Measurements from ENCODE around the gene ERBB2. TPM values are rescaled to one million over a fixed set of nuclear protein-coding genes. Genes with fewer than 3 reads are reported as not detected.

ERBB2 gene
- total and polyA plus RNA-seq, 9 of the 15 experiments (the other 6 are each of a cell fraction or from before 2014, with no cell fraction given) = 0.74 to 5.6 (median 3.3) TPM

- Histone ChIP-seq H3K4me2 (ENCODE audit: insufficient read depth, low read length) (no peak overlapping the region), H3K9ac (ENCODE audit: insufficient read depth in 1 of 2, low read depth in 2 of 2, low read length in 2 of 2) (no peak overlapping the region), H3K27ac (ENCODE audit: extremely low read depth, low read depth, low read length) (no peak overlapping the region), H3K36me3 (ENCODE audit: control insufficient read depth, insufficient read depth, low read length) (no peaks in the 10 kb centered on the region), H4K20me1 (replicated peaks; ENCODE audit: control insufficient read depth, insufficient read depth, low read length) (no peaks in the 10 kb centered on the region), H2AFZ (ENCODE audit: low read depth, low read length) (no peak overlapping the region), H3K27me3 (ENCODE audit: control insufficient read depth in 2 of 2, insufficient read depth in 2 of 2, low read length in 2 of 2) (peaks cover 20 to 30% of the 10 kb centered on the region in 2 experiments), H3K79me2 (ENCODE audit: control insufficient read depth, insufficient read depth, low read length) (no peaks in the 10 kb centered on the region), H3K4me1 (replicated peaks in 1 of 2; ENCODE audit: control insufficient read depth in 2 of 2, insufficient read depth in 2 of 2, low read length in 2 of 2) (no peaks in the 10 kb centered on the region), H3K9me3 (replicated peaks; ENCODE audit: control insufficient read depth, insufficient read depth, low read depth, low read length) (no peaks in the 10 kb centered on the region), H3K4me3 (no peak overlapping the region), H3K9me1 (ENCODE audit: control insufficient read depth, insufficient read depth, low read length) (no peaks in the 10 kb centered on the region)
- ATAC-seq (peak; percentile 67), FAIRE-seq (no peak), DNase-seq (ENCODE audit: extremely low read depth in 1 of 4, low spot score in 3 of 4) (no peak)
- in situ Hi-C loops (cut with MboI) = no loop called here
- 14% methylated on average over 7 of the region's 7 CpGs for WGBS (ENCODE audit: insufficient coverage, low coverage, missing lambda C conversion rate)
- ChIA-PET POLR2A (interaction anchor here (0.6 to 1.2 kb wide), 3 partner anchors 17 to 392 kb away, joined by 3 read pairs; no protein-coding TSS in a partner anchor), CTCF (ENCODE audit: low intra/inter-chr PET ratio) (no interaction called here)
- no TSS peak for BruUV-seq (replicated peaks)
- intact Hi-C loops (cut with micrococcal nuclease) = no loop called here
- no peak for TF ChIP-seq STAG1 (CRISPR knock-in tag; IDR thresholded peaks at IDR 0.05; ENCODE audit: borderline replicate concordance)
- TF ChIP-seq, protein P1, sequence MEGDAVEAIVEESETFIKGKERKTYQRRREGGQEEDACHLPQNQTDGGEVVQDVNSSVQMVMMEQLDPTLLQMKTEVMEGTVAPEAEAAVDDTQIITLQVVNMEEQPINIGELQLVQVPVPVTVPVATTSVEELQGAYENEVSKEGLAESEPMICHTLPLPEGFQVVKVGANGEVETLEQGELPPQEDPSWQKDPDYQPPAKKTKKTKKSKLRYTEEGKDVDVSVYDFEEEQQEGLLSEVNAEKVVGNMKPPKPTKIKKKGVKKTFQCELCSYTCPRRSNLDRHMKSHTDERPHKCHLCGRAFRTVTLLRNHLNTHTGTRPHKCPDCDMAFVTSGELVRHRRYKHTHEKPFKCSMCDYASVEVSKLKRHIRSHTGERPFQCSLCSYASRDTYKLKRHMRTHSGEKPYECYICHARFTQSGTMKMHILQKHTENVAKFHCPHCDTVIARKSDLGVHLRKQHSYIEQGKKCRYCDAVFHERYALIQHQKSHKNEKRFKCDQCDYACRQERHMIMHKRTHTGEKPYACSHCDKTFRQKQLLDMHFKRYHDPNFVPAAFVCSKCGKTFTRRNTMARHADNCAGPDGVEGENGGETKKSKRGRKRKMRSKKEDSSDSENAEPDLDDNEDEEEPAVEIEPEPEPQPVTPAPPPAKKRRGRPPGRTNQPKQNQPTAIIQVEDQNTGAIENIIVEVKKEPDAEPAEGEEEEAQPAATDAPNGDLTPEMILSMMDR (IDR thresholded peaks at IDR 0.05 in 2 of 3, conservative IDR thresholded peaks at IDR 0.05 in 1 of 3; ENCODE audit: insufficient read depth in 2 of 3, low read depth in 1 of 3, low read length in 3 of 3) = peak in 1 of 3 experiments; percentile 15; a peak in 1 of 6 replicates
- peak; percentile 25 to 47; a peak in 1 of 4 replicates for TF ChIP-seq NRF1 (conservative IDR thresholded peaks at IDR 0.05 in 1 of 2, IDR thresholded peaks at IDR 0.05 in 1 of 2)
Observed at GRCh38 chr17:39772987-39773934, 73.4 kb downstream of the ERBB2 start.
